HG03135 (cell line): Measurements from ENCODE around the gene ITGA3.

Experiments used
- ATAC-seq: cut with Tn5 transposase; IDR thresholded peaks from one replicate; pipeline ENCODE4 v1.9.1; 2021; ENCODE audit warnings: mild to moderate bottlenecking, moderate library complexity; ENCODE audit not compliant: unreplicated experiment

ITGA3 gene

GRCh38 chr17:50066995-50067394 lies 11.1 kb downstream of the ITGA3 start:
- ATAC-seq = no peak

DNA sequence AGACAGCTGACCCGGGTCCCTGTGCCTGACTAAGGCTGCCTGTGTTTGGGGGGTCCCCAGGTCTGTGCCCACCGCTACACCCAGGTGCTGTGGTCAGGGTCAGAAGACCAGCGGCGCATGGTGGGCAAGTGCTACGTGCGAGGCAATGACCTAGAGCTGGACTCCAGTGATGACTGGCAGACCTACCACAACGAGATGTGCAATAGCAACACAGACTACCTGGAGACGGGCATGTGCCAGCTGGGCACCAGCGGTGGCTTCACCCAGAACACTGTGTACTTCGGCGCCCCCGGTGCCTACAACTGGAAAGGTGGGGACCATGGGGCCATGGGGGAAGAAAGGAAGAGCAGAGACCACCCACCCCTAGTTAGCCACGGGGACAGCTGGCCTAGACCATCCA lies 12.1 kb downstream of the ITGA3 start:
- no peak for ATAC-seq

- ATAC-seq = no peak
Measured at GRCh38 chr17:50070908-50071680, 15.2 kb downstream of the ITGA3 start.

DNA sequence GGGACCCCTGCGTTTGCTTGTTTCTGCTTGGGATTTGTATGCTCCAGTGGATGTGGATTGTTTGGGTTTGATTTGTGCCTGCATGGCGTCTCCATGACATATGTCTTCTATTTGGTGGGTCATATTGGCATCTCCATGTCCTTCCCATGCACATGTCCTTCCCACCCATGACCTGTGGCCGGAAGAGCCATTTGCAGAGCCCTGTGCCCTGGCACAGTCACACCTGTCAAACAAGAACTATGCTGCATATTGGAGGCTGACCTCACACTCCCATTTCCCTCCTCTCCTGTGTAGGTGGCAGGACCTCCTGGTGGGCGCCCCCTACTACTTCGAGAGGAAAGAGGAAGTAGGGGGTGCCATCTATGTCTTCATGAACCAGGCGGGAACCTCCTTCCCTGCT lies 15.8 kb downstream of the ITGA3 start:
- no peak for ATAC-seq

- ATAC-seq = no peak
Measured at GRCh38 chr17:50072130-50072529, 16.2 kb downstream of the ITGA3 start.

DNA sequence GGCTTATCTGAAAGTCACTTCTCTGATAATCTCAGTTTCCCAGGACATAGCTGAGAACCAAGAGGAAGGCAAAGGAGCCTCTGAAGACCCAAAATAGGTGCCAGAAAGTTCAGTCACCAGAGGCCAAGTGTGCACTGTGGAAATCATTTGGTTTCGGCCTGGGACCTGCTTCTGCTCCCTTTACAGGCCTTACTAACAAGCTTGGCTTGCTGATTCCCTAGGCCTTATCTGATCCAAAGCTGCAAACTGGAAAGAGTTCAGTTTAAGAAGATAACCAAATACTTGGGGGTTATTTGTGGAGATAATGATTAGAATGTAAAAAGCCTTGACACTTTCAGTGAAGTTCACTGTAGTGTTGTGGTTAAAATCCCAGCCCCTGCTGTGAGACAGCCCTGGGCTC lies 17.0 kb downstream of the ITGA3 start:
- ATAC-seq = no peak

- no peak for ATAC-seq
Measured at GRCh38 chr17:50074227-50074626, 18.3 kb downstream of the ITGA3 start.

DNA sequence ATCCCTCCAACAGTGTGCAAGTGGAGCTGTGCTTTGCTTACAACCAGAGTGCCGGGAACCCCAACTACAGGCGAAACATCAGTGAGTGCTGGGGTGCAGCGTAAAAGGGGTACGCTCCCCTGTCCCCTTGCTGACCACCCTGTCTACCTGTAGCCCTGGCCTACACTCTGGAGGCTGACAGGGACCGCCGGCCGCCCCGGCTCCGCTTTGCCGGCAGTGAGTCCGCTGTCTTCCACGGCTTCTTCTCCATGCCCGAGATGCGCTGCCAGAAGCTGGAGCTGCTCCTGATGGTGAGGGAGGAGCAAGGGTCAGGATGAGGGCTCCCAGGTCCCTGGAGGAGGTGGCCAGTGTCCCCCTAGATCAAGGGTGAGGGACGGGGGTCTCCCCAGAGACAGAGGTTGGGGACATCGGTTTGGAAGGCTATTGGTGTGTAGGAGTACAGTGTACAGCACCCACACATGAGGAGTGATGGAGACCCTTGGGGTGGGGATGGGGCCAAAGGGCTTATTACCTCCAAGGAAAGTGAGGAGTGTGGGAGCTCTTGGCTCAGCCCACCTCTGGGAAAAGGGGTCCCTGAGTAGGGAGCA lies 19.6 kb downstream of the ITGA3 start:
- ATAC-seq = no peak

DNA sequence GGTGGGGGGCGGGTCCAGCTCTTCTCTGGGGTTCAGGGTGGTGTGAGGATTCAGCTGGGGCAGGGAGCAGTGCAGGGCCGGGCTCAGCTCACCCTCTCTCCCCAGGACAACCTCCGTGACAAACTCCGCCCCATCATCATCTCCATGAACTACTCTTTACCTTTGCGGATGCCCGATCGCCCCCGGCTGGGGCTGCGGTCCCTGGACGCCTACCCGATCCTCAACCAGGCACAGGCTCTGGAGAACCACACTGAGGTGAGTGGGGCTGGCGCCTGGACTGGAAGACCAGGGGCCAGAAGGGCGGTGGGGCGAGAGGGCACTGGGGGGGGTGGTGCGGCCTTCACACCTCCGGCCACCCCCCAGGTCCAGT lies 20.3 kb downstream of the ITGA3 start:
- no peak for ATAC-seq

DNA sequence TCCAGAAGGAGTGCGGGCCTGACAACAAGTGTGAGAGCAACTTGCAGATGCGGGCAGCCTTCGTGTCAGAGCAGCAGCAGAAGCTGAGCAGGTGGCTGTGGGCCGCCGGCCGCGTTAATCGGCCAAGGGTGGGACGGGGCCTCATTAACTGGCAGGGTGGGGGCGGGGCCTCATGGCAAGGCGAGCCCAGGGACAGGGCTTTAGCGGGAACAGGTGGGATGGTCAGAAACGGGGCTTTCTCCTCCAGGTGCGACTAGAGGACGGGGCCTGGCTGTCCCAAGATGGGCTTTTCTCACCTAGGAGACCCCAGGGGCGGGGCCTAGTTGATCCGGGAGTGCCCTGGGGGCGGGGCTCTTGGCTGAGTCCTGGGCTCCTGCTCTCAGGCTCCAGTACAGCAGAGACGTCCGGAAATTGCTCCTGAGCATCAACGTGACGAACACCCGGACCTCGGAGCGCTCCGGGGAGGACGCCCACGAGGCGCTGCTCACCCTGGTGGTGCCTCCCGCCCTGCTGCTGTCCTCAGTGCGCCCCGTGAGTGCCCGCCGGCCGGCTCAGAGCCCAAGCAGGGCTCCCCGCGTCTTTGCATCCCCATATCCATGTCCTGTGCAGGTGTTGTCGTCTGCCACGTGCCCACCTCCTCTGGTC lies 20.8 kb downstream of the ITGA3 start:
- no peak for ATAC-seq

DNA sequence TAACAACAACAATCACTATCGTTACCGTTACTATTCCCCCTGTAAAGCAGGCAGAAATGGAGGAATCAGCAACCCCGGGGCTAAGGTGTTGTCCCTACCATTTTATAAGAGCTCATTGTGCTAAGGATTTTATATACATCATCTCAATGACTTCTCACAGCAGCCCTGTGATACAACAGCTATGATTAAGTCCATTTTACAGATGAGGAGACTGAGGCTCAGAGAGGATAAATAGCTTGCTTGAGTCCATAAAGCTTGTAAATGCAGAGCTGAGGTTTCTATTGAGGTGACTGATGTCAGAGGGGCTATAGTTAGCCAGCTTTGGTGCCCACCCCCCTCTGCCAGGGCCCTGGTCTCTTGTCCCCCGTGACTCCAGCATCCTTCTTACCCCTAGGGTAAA lies 22.5 kb downstream of the ITGA3 start:
- no peak for ATAC-seq

GRCh38 chr17:50079334-50080095 lies 23.6 kb downstream of the ITGA3 start:
- no peak for ATAC-seq

- ATAC-seq = no peak
Measured at GRCh38 chr17:50080096-50080480, 24.2 kb downstream of the ITGA3 start.

DNA sequence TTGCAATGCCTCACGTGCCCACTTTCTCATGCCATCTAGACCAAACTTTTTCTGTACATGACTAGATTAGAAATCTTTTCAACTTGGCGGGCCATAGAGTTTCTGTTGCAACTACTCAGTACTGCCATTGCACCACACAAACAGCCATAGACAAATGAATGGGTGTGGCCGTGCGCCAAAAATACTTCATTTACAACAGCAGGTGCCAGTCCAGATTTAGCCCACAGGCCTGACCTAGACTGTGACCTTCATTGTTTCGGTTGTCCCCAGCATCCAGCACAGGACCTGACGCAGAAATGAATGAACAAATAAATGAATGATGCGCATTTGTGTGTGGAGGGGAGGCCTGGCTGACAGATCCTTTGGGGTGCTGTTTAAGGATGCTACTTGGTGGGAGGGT lies 24.9 kb downstream of the ITGA3 start:
- ATAC-seq = no peak

DNA sequence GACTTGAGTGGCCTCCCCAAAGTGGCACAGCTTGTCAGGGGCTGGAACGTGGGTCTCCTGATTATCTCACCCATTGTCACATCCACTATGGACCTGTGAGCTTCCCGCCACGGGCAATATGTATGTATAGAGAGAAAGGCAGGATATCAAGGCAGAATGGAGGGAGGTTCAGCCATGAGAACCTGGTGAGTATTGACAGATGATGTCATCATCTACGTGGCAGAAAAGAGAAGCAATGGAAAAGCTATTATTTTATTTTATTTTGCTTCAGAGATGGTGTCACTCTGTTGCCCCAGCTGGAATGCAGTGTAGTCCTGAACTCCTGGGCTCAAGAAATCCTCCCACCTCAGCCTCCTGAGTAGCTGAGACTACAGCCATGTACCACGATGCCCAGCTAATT lies 25.8 kb downstream of the ITGA3 start:
- ATAC-seq = no peak

DNA sequence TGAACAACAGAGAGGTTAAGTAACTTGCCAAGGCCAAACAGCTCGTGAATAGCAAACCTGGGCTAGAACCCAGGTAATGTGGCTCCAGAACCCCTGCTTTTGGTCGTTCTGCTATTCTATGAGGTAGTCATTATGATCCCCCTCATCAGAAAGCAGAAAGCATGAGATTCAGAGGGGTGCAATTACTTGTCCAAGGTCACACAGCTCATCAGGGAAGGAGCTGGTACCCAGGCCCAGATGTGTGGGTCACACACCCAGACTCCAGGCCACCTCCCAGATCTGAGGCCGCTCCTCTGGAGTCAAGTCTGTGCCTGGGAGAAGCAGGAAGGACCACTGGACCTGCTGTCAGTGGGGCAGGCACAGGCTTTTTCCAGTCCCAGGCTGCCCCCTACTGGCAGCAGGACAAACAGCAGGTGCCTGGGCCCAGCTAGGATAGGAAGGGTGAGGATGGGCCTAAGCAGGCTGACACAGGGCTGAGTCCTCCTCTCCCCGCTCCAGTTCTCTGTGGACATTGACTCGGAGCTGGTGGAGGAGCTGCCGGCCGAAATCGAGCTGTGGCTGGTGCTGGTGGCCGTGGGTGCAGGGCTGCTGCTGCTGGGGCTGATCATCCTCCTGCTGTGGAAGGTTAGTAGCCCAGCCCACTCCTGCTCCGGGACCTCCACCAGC lies 31.5 kb downstream of the ITGA3 start:
- no peak for ATAC-seq

GRCh38 chr17:50087912-50088405 lies 32.0 kb downstream of the ITGA3 start:
- ATAC-seq = no peak

DNA sequence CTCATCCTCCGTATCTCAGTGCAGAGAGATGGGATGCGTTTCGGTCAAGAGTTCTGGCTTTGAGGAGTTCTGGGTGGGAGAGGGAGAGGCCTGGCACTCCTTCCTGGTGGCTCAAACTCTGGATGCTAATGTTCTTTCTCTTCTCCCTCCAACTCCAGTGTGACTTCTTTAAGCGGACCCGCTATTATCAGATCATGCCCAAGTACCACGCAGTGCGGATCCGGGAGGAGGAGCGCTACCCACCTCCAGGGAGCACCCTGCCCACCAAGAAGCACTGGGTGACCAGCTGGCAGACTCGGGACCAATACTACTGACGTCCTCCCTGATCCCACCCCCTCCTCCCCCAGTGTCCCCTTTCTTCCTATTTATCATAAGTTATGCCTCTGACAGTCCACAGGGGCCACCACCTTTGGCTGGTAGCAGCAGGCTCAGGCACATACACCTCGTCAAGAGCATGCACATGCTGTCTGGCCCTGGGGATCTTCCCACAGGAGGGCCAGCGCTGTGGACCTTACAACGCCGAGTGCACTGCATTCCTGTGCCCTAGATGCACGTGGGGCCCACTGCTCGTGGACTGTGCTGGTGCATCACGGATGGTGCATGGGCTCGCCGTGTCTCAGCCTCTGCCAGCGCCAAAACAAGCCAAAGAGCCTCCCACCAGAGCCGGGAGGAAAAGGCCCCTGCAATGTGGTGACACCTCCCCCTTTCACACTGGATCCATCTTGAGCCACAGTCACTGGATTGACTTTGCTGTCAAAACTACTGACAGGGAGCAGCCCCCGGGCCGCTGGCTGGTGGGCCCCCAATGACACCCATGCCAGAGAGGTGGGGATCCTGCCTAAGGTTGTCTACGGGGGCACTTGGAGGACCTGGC lies 33.3 kb downstream of the ITGA3 start:
- no peak for ATAC-seq

DNA sequence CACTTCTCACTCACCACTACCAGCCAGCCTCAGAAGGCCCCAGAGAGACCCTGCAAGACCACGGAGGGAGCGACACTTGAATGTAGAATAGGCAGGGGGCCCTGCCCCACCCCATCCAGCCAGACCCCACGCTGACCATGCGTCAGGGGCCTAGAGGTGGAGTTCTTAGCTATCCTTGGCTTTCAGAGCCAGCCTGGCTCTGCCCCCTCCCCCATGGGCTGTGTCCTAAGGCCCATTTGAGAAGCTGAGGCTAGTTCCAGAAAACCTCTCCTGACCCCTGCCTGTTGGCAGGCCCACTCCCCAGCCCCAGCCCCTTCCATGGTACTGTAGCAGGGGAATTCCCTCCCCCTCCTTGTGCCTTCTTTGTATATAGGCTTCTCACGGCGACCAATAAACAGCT lies 34.2 kb downstream of the ITGA3 start:
- ATAC-seq = no peak
